Measurements from ENCODE around the gene ACBD7. TPM values are rescaled to one million over a fixed set of nuclear protein-coding genes. Genes with fewer than 3 reads are reported as not detected.

The ACBD7 gene
- total RNA-seq, 6 experiments from 2014 or later = 0.16 to 0.18 TPM; not detected in 4

GRCh38 chr10:15099886-15100285 is 11.3 kb upstream of the ACBD7 start:
- WGBS (ENCODE audit: insufficient coverage, low coverage, low lambda C conversion rate, missing lambda C conversion rate) = 82% methylated on average over 4 of the region's 4 CpGs
- TF ChIP-seq CTCF (IDR thresholded peaks at IDR 0.05) (no peak), POLR2A (IDR thresholded peaks at IDR 0.05) (no peak)
- intact Hi-C loops (cut with DNase I) = no loop called here

GRCh38 chr10:15097011-15097812 is 8.6 kb upstream of the ACBD7 start, which contains the start of gene RPP38:
RPP38 (plus strand) TSS chr10:15097355; CDS start chr10:15103315, 5,960 bp downstream.
- Histone ChIP-seq H3K4me1 (peaks cover 0 to 14% (median 6%) of the 10 kb centered on the region in 4 donors), H3K27me3 (no peaks in the 10 kb centered on the region), H3K27ac (peak within 1 kb of the TSS; percentile 88 to 92 (median 89)), H3K4me3 (peak within 1 kb of the TSS; percentile 84 to 99 (median 91)), H3K9me3 (no peaks in the 10 kb centered on the region), H3K36me3 (peaks cover 0 to 2% (median under 1%) of the 10 kb centered on the region in 4 donors)
- intact Hi-C loops (cut with DNase I) = no loop called here
- DNase-seq = peak; percentile 97 to 98 (median 97)
- WGBS (ENCODE audit: insufficient coverage, low coverage, low lambda C conversion rate, missing lambda C conversion rate) = 0% methylated on average over 9 of the region's 84 CpGs
- TF ChIP-seq CTCF (IDR thresholded peaks at IDR 0.05) = no peak
- peak; percentile 83 for TF ChIP-seq POLR2A (IDR thresholded peaks at IDR 0.05)
- peak; percentile 93 to 95 (median 94) for ATAC-seq

More at GRCh38 chr10:15099886-15100285, 11.3 kb upstream of the ACBD7 start:
- Histone ChIP-seq H3K4me1 (peaks cover 0 to 14% (median 6%) of the 10 kb centered on the region in 4 donors), H3K36me3 (peaks cover 0 to 27% (median 13%) of the 10 kb centered on the region in 4 donors), H3K27me3 (no peaks in the 10 kb centered on the region), H3K4me3 (no peak overlapping the region), H3K9me3 (no peaks in the 10 kb centered on the region), H3K27ac (no peak overlapping the region)
- DNase-seq = no peak
- ATAC-seq = no peak

- intact Hi-C loops (cut with DNase I) = no loop called here
- 1% methylated on average over 10 of the region's 11 CpGs for WGBS (ENCODE audit: insufficient coverage, low coverage, low lambda C conversion rate, missing lambda C conversion rate)
- Histone ChIP-seq H3K36me3 (no peaks in the 10 kb centered on the region), H3K4me3 (peak overlapping the region; percentile 84 to 99 (median 91)), H3K4me1 (peaks cover 0 to 14% (median 6%) of the 10 kb centered on the region in 4 donors), H3K27ac (peak overlapping the region; percentile 88 to 92 (median 89)), H3K27me3 (no peaks in the 10 kb centered on the region), H3K9me3 (no peaks in the 10 kb centered on the region)
- ATAC-seq (peak in 1 of 4 donors; percentile 29), DNase-seq (no peak)
- TF ChIP-seq CTCF (IDR thresholded peaks at IDR 0.05) = no peak
- TF ChIP-seq POLR2A (IDR thresholded peaks at IDR 0.05) = no peak
Observed at GRCh38 chr10:15096661-15097010, 8.1 kb upstream of the ACBD7 start.

GRCh38 chr10:15092855-15093408 is 4.4 kb upstream of the ACBD7 start:
- H3K27ac ChIP-seq = no peak overlapping the region
- no peaks in the 10 kb centered on the region for H3K36me3 ChIP-seq
- no peak overlapping the region for H3K4me3 ChIP-seq
- no peak for TF ChIP-seq CTCF (IDR thresholded peaks at IDR 0.05)
- no peak for TF ChIP-seq POLR2A (IDR thresholded peaks at IDR 0.05)
- H3K9me3 ChIP-seq = no peaks in the 10 kb centered on the region
- intact Hi-C loops (cut with DNase I) = no loop called here
- H3K27me3 ChIP-seq = no peaks in the 10 kb centered on the region
- peaks cover 0 to 9% (median 0%) of the 10 kb centered on the region in 4 donors for H3K4me1 ChIP-seq
- 80% methylated on average over 4 of the region's 16 CpGs for WGBS (ENCODE audit: insufficient coverage, low coverage, low lambda C conversion rate, missing lambda C conversion rate)
- ATAC-seq (no peak), DNase-seq (no peak)
